CD4-positive, alpha-beta T cell (primary cell): ENCODE data around the gene RXRA. TPM values are rescaled to one million over a fixed set of nuclear protein-coding genes. Genes with fewer than 3 reads are reported as not detected.

ENCODE experiments used
- ATAC-seq: fragments of 200-7000 bp; cut with Tn5 transposase; one replicate; pipeline ENCODE4 v1.10.0; 2022; ENCODE audit warnings: mild to moderate bottlenecking; ENCODE audit not compliant: poor library complexity
- CTCF ChIA-PET: fragments of 350-600 bp; sonication (Branson Sonifier 250); formaldehyde crosslinking; loops from one replicate; lab custom pipeline; 2021; ENCODE audit warnings: antibody characterized with exemption, inconsistent platforms; lab: Charles Lee
- POLR2A ChIA-PET: fragments of 350-600 bp; sonication (Branson Sonifier 250); formaldehyde crosslinking; loops from one replicate; lab custom pipeline; 2021; ENCODE audit warnings: antibody characterized with exemption, inconsistent platforms; lab: Charles Lee
- DNase-seq, 14 experiments: peaks; one replicate each; pipeline ENCODE4 v3.0.0-alpha.2; 2013 to 2020; ENCODE audit warnings: mixed read lengths in 2 of 14
- H3K27ac ChIP-seq, 2 donors: one replicate each; pipeline versions ENCODE4 v1.5.1 to v1.7.0; 2013; ENCODE audit warnings: low read length in 2 of 2, low read depth in 1 of 2, mild to moderate bottlenecking in 1 of 2
- H3K27me3 ChIP-seq, 2 experiments: 1 replicate in 1 of 2; 2 replicates in 1 of 2; pipeline versions ENCODE4 v1.6.1 to v1.7.0; 2013; ENCODE audit warnings: low read length in 2 of 2, control low read depth in 1 of 2, mild to moderate bottlenecking in 1 of 2, moderate library complexity in 1 of 2; ENCODE audit not compliant: insufficient read depth in 2 of 2, control insufficient read depth in 1 of 2
- H3K36me3 ChIP-seq: one replicate; pipeline ENCODE4 v1.6.1; 2013; ENCODE audit warnings: low read length, control low read depth; ENCODE audit not compliant: insufficient read depth
- H3K4me1 ChIP-seq: one replicate; pipeline ENCODE4 v1.6.1; 2013; ENCODE audit warnings: low read length, control low read depth; ENCODE audit not compliant: insufficient read depth
- H3K4me3 ChIP-seq: one replicate; pipeline ENCODE4 v1.5.1; 2013; ENCODE audit warnings: mild to moderate bottlenecking, low read length, moderate library complexity
- H3K9me3 ChIP-seq, 2 experiments: 1 replicate in 1 of 2; 2 replicates in 1 of 2; pipeline versions ENCODE4 v1.6.1 to v1.7.0; 2013; ENCODE audit warnings: low read length in 2 of 2, mild to moderate bottlenecking in 2 of 2, control low read depth in 1 of 2, moderate library complexity in 1 of 2; ENCODE audit not compliant: control insufficient read depth in 1 of 2, insufficient read depth in 1 of 2
- H3K27ac Mint-ChIP-seq: one replicate; pipeline ENCODE4 v1.8.0; 2020; ENCODE audit warnings: mixed read lengths
- H3K27me3 Mint-ChIP-seq: one replicate; pipeline ENCODE4 v1.8.0; 2021; ENCODE audit warnings: mixed read lengths
- H3K36me3 Mint-ChIP-seq: one replicate; pipeline ENCODE4 v1.8.0; 2021; ENCODE audit warnings: low read depth, mixed read lengths
- H3K4me1 Mint-ChIP-seq: one replicate; pipeline ENCODE4 v1.8.0; 2021; ENCODE audit warnings: low read depth, mixed read lengths
- H3K4me3 Mint-ChIP-seq: one replicate; pipeline ENCODE4 v1.8.0; 2020; ENCODE audit warnings: mild to moderate bottlenecking, mixed read lengths
- H3K9me3 Mint-ChIP-seq: one replicate; pipeline ENCODE4 v1.8.0; 2020; ENCODE audit warnings: mixed read lengths
- intact Hi-C, 2 experiments: fragments of 100-400 bp; cut with DNase I in 1 of 2; cut with micrococcal nuclease in 1 of 2; formaldehyde crosslinking; loops; one replicate each; pipeline versions ENCODE4 v1.15.1 to v1.9.0; 2023 to 2025; cut with DNase I, micrococcal nuclease
- total RNA-seq, 174 experiments: library from RNA in 2 of 174; stranded (reverse) in 2 of 174; gene quantifications; one replicate each; pipeline ENCODE4 v1.2.3 and lab custom pipeline; 2021 to 2026
- TF ChIP-seq, protein P1 (sequence below): fragments of 200-600 bp; IDR thresholded peaks from one replicate; pipeline ENCODE4 v1.8.0; 2022; ENCODE audit warnings: antibody characterized with exemption, mild to moderate bottlenecking

The RXRA gene
- total RNA-seq, 2 experiments from 2014 or later: 7.3 to 8.4 TPM

DNA sequence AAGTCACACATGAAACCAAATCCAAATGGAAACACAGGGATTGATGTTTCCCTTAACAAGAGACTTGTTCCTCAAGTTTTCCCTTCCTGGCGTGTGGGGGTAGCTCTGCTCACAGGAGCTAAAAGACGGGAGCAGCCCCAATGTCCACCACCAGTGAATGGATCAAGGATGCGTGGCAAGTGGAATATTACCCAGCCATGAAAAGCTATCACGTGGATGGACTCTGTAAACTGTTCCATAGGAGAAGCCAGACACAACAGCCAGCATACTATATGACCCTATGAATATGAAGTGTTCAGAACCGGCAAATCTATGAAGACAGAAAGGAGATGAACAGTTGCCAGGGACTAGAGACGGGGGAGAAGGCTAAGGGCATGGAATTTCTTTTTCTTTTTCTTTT lies 28.3 kb upstream of the RXRA start:
- TF ChIP-seq, protein P1, sequence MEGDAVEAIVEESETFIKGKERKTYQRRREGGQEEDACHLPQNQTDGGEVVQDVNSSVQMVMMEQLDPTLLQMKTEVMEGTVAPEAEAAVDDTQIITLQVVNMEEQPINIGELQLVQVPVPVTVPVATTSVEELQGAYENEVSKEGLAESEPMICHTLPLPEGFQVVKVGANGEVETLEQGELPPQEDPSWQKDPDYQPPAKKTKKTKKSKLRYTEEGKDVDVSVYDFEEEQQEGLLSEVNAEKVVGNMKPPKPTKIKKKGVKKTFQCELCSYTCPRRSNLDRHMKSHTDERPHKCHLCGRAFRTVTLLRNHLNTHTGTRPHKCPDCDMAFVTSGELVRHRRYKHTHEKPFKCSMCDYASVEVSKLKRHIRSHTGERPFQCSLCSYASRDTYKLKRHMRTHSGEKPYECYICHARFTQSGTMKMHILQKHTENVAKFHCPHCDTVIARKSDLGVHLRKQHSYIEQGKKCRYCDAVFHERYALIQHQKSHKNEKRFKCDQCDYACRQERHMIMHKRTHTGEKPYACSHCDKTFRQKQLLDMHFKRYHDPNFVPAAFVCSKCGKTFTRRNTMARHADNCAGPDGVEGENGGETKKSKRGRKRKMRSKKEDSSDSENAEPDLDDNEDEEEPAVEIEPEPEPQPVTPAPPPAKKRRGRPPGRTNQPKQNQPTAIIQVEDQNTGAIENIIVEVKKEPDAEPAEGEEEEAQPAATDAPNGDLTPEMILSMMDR: no peak
- Histone ChIP-seq H3K27me3 (no peaks in the 10 kb centered on the region), H3K4me3 (no peak overlapping the region), H3K4me1 (peaks cover 21% of the 10 kb centered on the region), H3K36me3 (no peaks in the 10 kb centered on the region), H3K9me3 (no peaks in the 10 kb centered on the region), H3K27ac (no peak overlapping the region)
- no peak for ATAC-seq
- no peak for DNase-seq
- CTCF ChIA-PET: no interaction called here
- Mint-ChIP-seq H3K4me1 (peaks cover 15% of the 10 kb centered on the region), H3K9me3 (no peaks in the 10 kb centered on the region), H3K27me3 (no peaks in the 10 kb centered on the region), H3K36me3 (no peaks in the 10 kb centered on the region), H3K27ac (no peak overlapping the region), H3K4me3 (no peak overlapping the region)
- intact Hi-C loops: no loop called here
- POLR2A ChIA-PET: no interaction called here

DNA sequence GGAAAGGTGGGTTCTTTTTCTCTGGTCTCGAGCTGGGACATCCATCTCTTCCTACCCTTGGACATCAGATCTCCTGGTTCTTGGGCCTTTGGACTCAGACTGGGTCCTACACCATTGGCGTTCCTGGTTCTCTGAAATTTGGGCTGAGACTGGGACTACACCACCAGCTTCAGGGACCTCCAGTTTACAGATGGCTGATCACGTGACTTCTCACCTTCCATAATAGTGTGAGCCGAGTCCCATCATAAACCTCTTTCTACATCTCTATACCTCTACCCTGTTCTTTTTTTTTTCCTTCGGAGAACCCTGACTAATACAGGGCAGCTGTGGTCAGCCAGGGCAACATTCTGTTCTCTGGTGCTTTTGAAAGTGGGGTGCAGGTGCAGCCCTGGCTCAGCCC lies 27.2 kb upstream of the RXRA start:
- POLR2A ChIA-PET: no interaction called here
- no peak overlapping the region for H3K27ac Mint-ChIP-seq
- no peak overlapping the region for H3K4me3 Mint-ChIP-seq
- CTCF ChIA-PET: no interaction called here
- Histone ChIP-seq H3K4me1 (peaks cover 13% of the 10 kb centered on the region), H3K9me3 (no peaks in the 10 kb centered on the region), H3K27me3 (no peaks in the 10 kb centered on the region), H3K36me3 (no peaks in the 10 kb centered on the region), H3K4me3 (no peak overlapping the region), H3K27ac (no peak overlapping the region)
- H3K9me3 Mint-ChIP-seq: no peaks in the 10 kb centered on the region
- TF ChIP-seq, protein P1: no peak
- ATAC-seq (no peak), DNase-seq (no peak)
- no peaks in the 10 kb centered on the region for H3K27me3 Mint-ChIP-seq
- intact Hi-C loops: no loop called here
- H3K36me3 Mint-ChIP-seq: no peaks in the 10 kb centered on the region
- H3K4me1 Mint-ChIP-seq: peaks cover 11% of the 10 kb centered on the region

DNA sequence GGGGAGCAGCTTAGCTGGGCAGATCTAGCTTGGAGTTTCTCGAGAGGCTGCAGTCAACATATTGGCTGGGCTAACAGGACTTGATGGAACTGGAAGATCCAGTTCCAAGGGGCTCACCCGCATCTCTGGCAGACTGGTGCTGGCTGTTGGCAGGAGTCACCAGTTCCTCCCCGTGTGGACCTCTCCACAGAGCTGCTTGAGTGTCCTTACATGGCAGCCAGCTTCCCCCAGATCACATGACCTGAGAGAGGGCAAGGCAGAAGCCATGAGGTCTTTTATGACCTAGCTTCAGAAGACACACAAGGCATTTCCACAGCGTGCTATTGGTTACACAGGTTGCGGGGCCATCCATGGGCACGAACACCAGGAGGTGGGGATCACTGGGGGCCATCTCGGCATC lies 26.4 kb upstream of the RXRA start:
- TF ChIP-seq, protein P1: no peak
- intact Hi-C loops: no loop called here
- Histone ChIP-seq H3K27ac (no peak overlapping the region), H3K4me3 (no peak overlapping the region), H3K4me1 (peaks cover 9% of the 10 kb centered on the region), H3K36me3 (no peaks in the 10 kb centered on the region), H3K9me3 (peaks cover 0 to 3% of the 10 kb centered on the region in 2 experiments), H3K27me3 (no peaks in the 10 kb centered on the region)
- CTCF ChIA-PET: no interaction called here
- POLR2A ChIA-PET: no interaction called here
- Mint-ChIP-seq H3K27me3 (no peaks in the 10 kb centered on the region), H3K4me1 (peaks cover 11% of the 10 kb centered on the region), H3K27ac (no peak overlapping the region), H3K9me3 (no peaks in the 10 kb centered on the region), H3K36me3 (no peaks in the 10 kb centered on the region), H3K4me3 (no peak overlapping the region)
- ATAC-seq (no peak), DNase-seq (no peak)
